HT-29 (cell line): ENCODE results near the gene PRAMEF1. TPM values are rescaled to one million over a fixed set of nuclear protein-coding genes. Genes with fewer than 3 reads are reported as not detected.
"Not testable (repeated sequence)": the region's sequence is repeated elsewhere in the genome, so short reads cannot be mapped to it uniquely, and the experiment has no call there.

Experiments
- DNase-seq: peaks from one replicate; pipeline ENCODE4 v3.0.0-alpha.2; 2015; ENCODE audit warnings: low spot score
- total RNA-seq: library from RNA; depleted of rRNA; stranded (reverse); fragments of >200 nt; shearing (Covaris generic); gene quantifications from 2 replicates; pipeline ENCODE4 v1.2.3, GENCODE V29; 2014; rRNA removed

Gene PRAMEF1
- total RNA-seq, 1 experiment from 2014 or later, result not detected

- DNase-seq, result no peak
Measured at GRCh38 chr1:12776801-12777557, 14.2 kb upstream of the PRAMEF1 start.

GRCh38 chr1:12778061-12778460, 13.1 kb upstream of the PRAMEF1 start:
- DNase-seq, result no peak

- DNase-seq, result no peak
Measured at GRCh38 chr1:12778907-12779306, 12.3 kb upstream of the PRAMEF1 start.

GRCh38 chr1:12781488-12781887, 9.7 kb upstream of the PRAMEF1 start:
- DNase-seq, result not testable (repeated sequence)

- peak; percentile 42 for DNase-seq
Measured at GRCh38 chr1:12783783-12784182, 7.4 kb upstream of the PRAMEF1 start.

GRCh38 chr1:12784729-12785128, 6.5 kb upstream of the PRAMEF1 start:
- not testable (repeated sequence) for DNase-seq

GRCh38 chr1:12798911-12799310, 7.7 kb downstream of the PRAMEF1 start:
- DNase-seq, result no peak

- DNase-seq, result no peak
Measured at GRCh38 chr1:12799730-12800129, 8.5 kb downstream of the PRAMEF1 start.

- no peak for DNase-seq
Measured at GRCh38 chr1:12809933-12810332, 18.7 kb downstream of the PRAMEF1 start.

- DNase-seq, result no peak
Measured at GRCh38 chr1:12810691-12811408, 19.7 kb downstream of the PRAMEF1 start.

GRCh38 chr1:12811409-12811784, 20.2 kb downstream of the PRAMEF1 start:
- no peak for DNase-seq

- not testable (repeated sequence) for DNase-seq
Measured at GRCh38 chr1:12819061-12819460, 27.9 kb downstream of the PRAMEF1 start.

GRCh38 chr1:12831310-12831709, 40.1 kb downstream of the PRAMEF1 start, which contains the start of gene PRAMEF11:
PRAMEF11 (minus strand) TSS chr1:12831410; CDS start chr1:12828789, 2,621 bp downstream.
- not testable (repeated sequence) for DNase-seq

- not testable (repeated sequence) for DNase-seq
Measured at GRCh38 chr1:12833251-12833650, 42.1 kb downstream of the PRAMEF1 start.

Other genes starting within 250 kb of the PRAMEF1 start
- 84.8 and 90.2 TPM in 2 replicates for gene DHRS3, start 173.2 kb upstream of the PRAMEF1 start, total RNA-seq
- gene AADACL4, start 147.3 kb upstream of the PRAMEF1 start, total RNA-seq, result not detected in 2 replicates
- not detected in 2 replicates for gene AADACL3, start 75.3 kb upstream of the PRAMEF1 start, total RNA-seq
- not detected in 2 replicates for gene CFAP107, start 45.2 kb upstream of the PRAMEF1 start, total RNA-seq
- gene PRAMEF12, start 17.7 kb upstream of the PRAMEF1 start, total RNA-seq, result not detected in 2 replicates
- gene PRAMEF11, start 40.0 kb downstream of the PRAMEF1 start, total RNA-seq, result not detected in 2 replicates
- gene HNRNPCL1, start 57.3 kb downstream of the PRAMEF1 start, total RNA-seq, result not detected in 2 replicates
- gene PRAMEF2, start 65.7 kb downstream of the PRAMEF1 start, total RNA-seq, result not detected in 2 replicates
- gene PRAMEF4, start 94.8 kb downstream of the PRAMEF1 start, total RNA-seq, result not detected in 2 replicates
- not detected in 2 replicates for gene PRAMEF10, start 106.9 kb downstream of the PRAMEF1 start, total RNA-seq
- gene PRAMEF7, start 125.2 kb downstream of the PRAMEF1 start, total RNA-seq, result not detected in 2 replicates
- not detected in 2 replicates for gene PRAMEF6, start 156.2 kb downstream of the PRAMEF1 start, total RNA-seq